Right lobe of liver (tissue), 4 donors: Measurements from ENCODE around the gene CLASRP.

ENCODE experiments used
- POLR2A ChIP-seq: fragments of 450-650 bp; IDR thresholded peaks from one replicate; pipeline ENCODE4 v1.6.1; 2017; ENCODE audit warnings: antibody characterized with exemption, mild to moderate bottlenecking
- TF ChIP-seq, protein P1 (sequence below), 4 donors: fragments of 200-600 bp in 3 of 4; fragments of 450-650 bp in 1 of 4; IDR thresholded peaks; one replicate each; pipeline versions ENCODE4 v1.5.1 to v1.8.0; 2016 to 2022; ENCODE audit warnings: antibody characterized with exemption in 4 of 4, mild to moderate bottlenecking in 2 of 4
- donor health status: DM: no; HTN: no; CAD: no.
- donor health status: DM: no; HTN: no; CAD: no.
- donor health status: DM: no; HTN: yes; CAD: no.

- TF ChIP-seq, protein P1, sequence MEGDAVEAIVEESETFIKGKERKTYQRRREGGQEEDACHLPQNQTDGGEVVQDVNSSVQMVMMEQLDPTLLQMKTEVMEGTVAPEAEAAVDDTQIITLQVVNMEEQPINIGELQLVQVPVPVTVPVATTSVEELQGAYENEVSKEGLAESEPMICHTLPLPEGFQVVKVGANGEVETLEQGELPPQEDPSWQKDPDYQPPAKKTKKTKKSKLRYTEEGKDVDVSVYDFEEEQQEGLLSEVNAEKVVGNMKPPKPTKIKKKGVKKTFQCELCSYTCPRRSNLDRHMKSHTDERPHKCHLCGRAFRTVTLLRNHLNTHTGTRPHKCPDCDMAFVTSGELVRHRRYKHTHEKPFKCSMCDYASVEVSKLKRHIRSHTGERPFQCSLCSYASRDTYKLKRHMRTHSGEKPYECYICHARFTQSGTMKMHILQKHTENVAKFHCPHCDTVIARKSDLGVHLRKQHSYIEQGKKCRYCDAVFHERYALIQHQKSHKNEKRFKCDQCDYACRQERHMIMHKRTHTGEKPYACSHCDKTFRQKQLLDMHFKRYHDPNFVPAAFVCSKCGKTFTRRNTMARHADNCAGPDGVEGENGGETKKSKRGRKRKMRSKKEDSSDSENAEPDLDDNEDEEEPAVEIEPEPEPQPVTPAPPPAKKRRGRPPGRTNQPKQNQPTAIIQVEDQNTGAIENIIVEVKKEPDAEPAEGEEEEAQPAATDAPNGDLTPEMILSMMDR (IDR thresholded peaks at IDR 0.05): no peak
- no peak for TF ChIP-seq POLR2A
These were observed 33.1 kb upstream of the CLASRP start for GRCh38 chr19:45005787-45006186.
